ENCODE results near the gene PAQR4. TPM values are rescaled to one million over a fixed set of nuclear protein-coding genes. Genes with fewer than 3 reads are reported as not detected.

The PAQR4 gene
- total RNA-seq, 1 experiment from 2014 or later: 34.1 TPM

- H3K4me1 ChIP-seq: peaks cover 3% of the 10 kb centered on the region; the same call in 1 of the 2 replicates
- H3K27me3 ChIP-seq: peaks cover 8% of the 10 kb centered on the region; the same call in 1 of the 2 replicates
- H3K36me3 ChIP-seq: no peaks in the 10 kb centered on the region
- H3K27ac ChIP-seq: no peak overlapping the region
- no peaks in the 10 kb centered on the region for H3K9me3 ChIP-seq (replicated peaks)
- peak in 1 of 2 experiments; percentile 32 for DNase-seq
- no peak overlapping the region for H3K4me3 ChIP-seq
Measured at GRCh38 chr16:2953706-2954627, 15.2 kb upstream of the PAQR4 start.

GRCh38 chr16:2954656-2955381 is 14.3 kb upstream of the PAQR4 start:
- Histone ChIP-seq H3K9me3 (replicated peaks) (no peaks in the 10 kb centered on the region), H3K27me3 (peaks cover 8% of the 10 kb centered on the region; the same call in 1 of the 2 replicates), H3K36me3 (no peaks in the 10 kb centered on the region), H3K4me3 (no peak overlapping the region), H3K27ac (no peak overlapping the region), H3K4me1 (peaks cover 8% of the 10 kb centered on the region; the same call in 1 of the 2 replicates)
- no peak for DNase-seq

- Histone ChIP-seq H3K27me3 (peaks cover 8% of the 10 kb centered on the region; the same call in 1 of the 2 replicates), H3K4me1 (peaks cover 8% of the 10 kb centered on the region; the same call in 1 of the 2 replicates), H3K36me3 (no peaks in the 10 kb centered on the region), H3K27ac (no peak overlapping the region), H3K9me3 (replicated peaks) (no peaks in the 10 kb centered on the region), H3K4me3 (no peak overlapping the region)
- no peak for DNase-seq
Measured at GRCh38 chr16:2955438-2955778, 13.7 kb upstream of the PAQR4 start.

- Histone ChIP-seq H3K4me1 (peaks cover 8% of the 10 kb centered on the region; the same call in 1 of the 2 replicates), H3K36me3 (no peaks in the 10 kb centered on the region), H3K27me3 (peaks cover 8% of the 10 kb centered on the region; the same call in 1 of the 2 replicates), H3K9me3 (replicated peaks) (no peaks in the 10 kb centered on the region), H3K4me3 (no peak overlapping the region), H3K27ac (no peak overlapping the region)
- DNase-seq: no peak
Measured at GRCh38 chr16:2955779-2956578, 13.2 kb upstream of the PAQR4 start.

- no peak for DNase-seq
- Histone ChIP-seq H3K4me3 (no peak overlapping the region), H3K27ac (no peak overlapping the region), H3K4me1 (peaks cover 8% of the 10 kb centered on the region; the same call in 1 of the 2 replicates), H3K36me3 (no peaks in the 10 kb centered on the region), H3K27me3 (peaks cover 8% of the 10 kb centered on the region; the same call in 1 of the 2 replicates), H3K9me3 (replicated peaks) (no peaks in the 10 kb centered on the region)
Measured at GRCh38 chr16:2956579-2956956, 12.6 kb upstream of the PAQR4 start.

GRCh38 chr16:2959206-2959605 is 9.9 kb upstream of the PAQR4 start:
- Histone ChIP-seq H3K27ac (no peak overlapping the region), H3K4me3 (no peak overlapping the region), H3K27me3 (0 out of 2 replicates have a peak, but pooled peaks cover 4% of the 10 kb centered on the region), H3K36me3 (no peaks in the 10 kb centered on the region), H3K9me3 (replicated peaks) (no peaks in the 10 kb centered on the region), H3K4me1 (peaks cover 14% of the 10 kb centered on the region)
- DNase-seq: no peak

- H3K27ac ChIP-seq: no peak overlapping the region
- peaks cover 17% of the 10 kb centered on the region for H3K4me1 ChIP-seq
- H3K36me3 ChIP-seq: no peaks in the 10 kb centered on the region
- no peak overlapping the region for H3K4me3 ChIP-seq
- no peaks in the 10 kb centered on the region for H3K9me3 ChIP-seq (replicated peaks)
- H3K27me3 ChIP-seq: 0 out of 2 replicates have a peak, but pooled peaks cover 4% of the 10 kb centered on the region
- no peak for DNase-seq
Measured at GRCh38 chr16:2960183-2961010, 8.8 kb upstream of the PAQR4 start.

GRCh38 chr16:2962334-2963073 is 6.6 kb upstream of the PAQR4 start:
- Histone ChIP-seq H3K27me3 (0 out of 2 replicates have a peak, but pooled peaks cover under 1% of the 10 kb centered on the region), H3K9me3 (replicated peaks) (no peaks in the 10 kb centered on the region), H3K27ac (peak overlapping the region; percentile 99)

GRCh38 chr16:2963074-2963722 is 6.0 kb upstream of the PAQR4 start:
- peak; percentile 92 to 95 for DNase-seq
- H3K27ac ChIP-seq: peak overlapping the region; percentile 99

More at GRCh38 chr16:2962334-2963073, 6.6 kb upstream of the PAQR4 start:
- DNase-seq: peak in 1 of 2 experiments; percentile 52
- Histone ChIP-seq H3K36me3 (no peaks in the 10 kb centered on the region), H3K4me3 (peak overlapping the region; percentile 64), H3K4me1 (peaks cover 17% of the 10 kb centered on the region)

GRCh38 chr16:2963723-2964474 is 5.2 kb upstream of the PAQR4 start, which contains the start of gene KREMEN2:
TSS of gene KREMEN2 (plus strand) at chr16:2964275. CDS start at chr16:2964521, 246 bp downstream.
- Histone ChIP-seq H3K4me3 (peak within 1 kb of the TSS; percentile 64), H3K4me1 (peaks cover 17% of the 10 kb centered on the region), H3K27ac (peak within 1 kb of the TSS; percentile 99), H3K27me3 (no peaks in the 10 kb centered on the region), H3K36me3 (peaks cover 6% of the 10 kb centered on the region; the same call in 1 of the 2 replicates), H3K9me3 (replicated peaks) (no peaks in the 10 kb centered on the region)
- DNase-seq: peak; percentile 93 to 94

More at GRCh38 chr16:2963074-2963722, 6.0 kb upstream of the PAQR4 start:
- Histone ChIP-seq H3K9me3 (replicated peaks) (no peaks in the 10 kb centered on the region), H3K27me3 (no peaks in the 10 kb centered on the region), H3K36me3 (peaks cover 6% of the 10 kb centered on the region; the same call in 1 of the 2 replicates), H3K4me1 (peaks cover 17% of the 10 kb centered on the region), H3K4me3 (peak overlapping the region; percentile 64)

GRCh38 chr16:2964475-2965336 is 4.4 kb upstream of the PAQR4 start:
- Histone ChIP-seq H3K9me3 (replicated peaks) (no peaks in the 10 kb centered on the region), H3K4me1 (peaks cover 12% of the 10 kb centered on the region), H3K27me3 (no peaks in the 10 kb centered on the region), H3K27ac (peak overlapping the region; percentile 99), H3K4me3 (peak overlapping the region; percentile 64), H3K36me3 (peaks cover 6% of the 10 kb centered on the region; the same call in 1 of the 2 replicates)
- DNase-seq: peak; percentile 90 to 94

All from SJCRH30 (cell line).